Activated CD4-positive, alpha-beta T cell treated with anti-CD3 and anti-CD28 coated beads for 4 hours (primary cell): Measurements from ENCODE around the gene SUSD6.
"Not testable (repeated sequence)": the region's sequence is repeated elsewhere in the genome, so short reads cannot be mapped to it uniquely, and the experiment has no call there.

ENCODE experiments used
- DNase-seq, 2 donors: peaks; one replicate each; pipeline ENCODE4 v3.0.0-alpha.2; 2020

SUSD6 gene

GRCh38 chr14:69699243-69699642 is 87.8 kb downstream of the SUSD6 start:
- DNase-seq = not testable (repeated sequence)

GRCh38 chr14:69699748-69700303 is 88.4 kb downstream of the SUSD6 start:
- no peak for DNase-seq

GRCh38 chr14:69700575-69700974 is 89.2 kb downstream of the SUSD6 start:
- DNase-seq = no peak

GRCh38 chr14:69701291-69701690 is 89.9 kb downstream of the SUSD6 start:
- no peak for DNase-seq

GRCh38 chr14:69701857-69702256 is 90.5 kb downstream of the SUSD6 start:
- DNase-seq = no peak

- DNase-seq = no peak
Observed at GRCh38 chr14:69703047-69704039, 91.9 kb downstream of the SUSD6 start.

GRCh38 chr14:69704319-69704718 is 92.9 kb downstream of the SUSD6 start:
- DNase-seq = no peak

- no peak for DNase-seq
Observed at GRCh38 chr14:69705706-69706105, 94.3 kb downstream of the SUSD6 start.

- no peak for DNase-seq
Observed at GRCh38 chr14:69708049-69708448, 96.7 kb downstream of the SUSD6 start.

- DNase-seq = peak; percentile 19 to 25
Observed at GRCh38 chr14:69708586-69709560, 97.5 kb downstream of the SUSD6 start.

- no peak for DNase-seq
Observed at GRCh38 chr14:69710378-69710777, 99.0 kb downstream of the SUSD6 start.

GRCh38 chr14:69711065-69711464 is 99.7 kb downstream of the SUSD6 start:
- DNase-seq = no peak

GRCh38 chr14:69711477-69711876 is 100.1 kb downstream of the SUSD6 start:
- DNase-seq = no peak

GRCh38 chr14:69711881-69712560 is 100.6 kb downstream of the SUSD6 start:
- no peak for DNase-seq

GRCh38 chr14:69712599-69713088 is 101.2 kb downstream of the SUSD6 start:
- no peak for DNase-seq

GRCh38 chr14:69713209-69713781 is 101.9 kb downstream of the SUSD6 start:
- DNase-seq = no peak

GRCh38 chr14:69713993-69714679 is 102.7 kb downstream of the SUSD6 start:
- DNase-seq = no peak

GRCh38 chr14:69715725-69716477 is 104.5 kb downstream of the SUSD6 start:
- no peak for DNase-seq

- DNase-seq = peak; percentile 25 to 47
Observed at GRCh38 chr14:69716478-69717187, 105.2 kb downstream of the SUSD6 start.

- not testable (repeated sequence) for DNase-seq
Observed at GRCh38 chr14:69718614-69719013, 107.2 kb downstream of the SUSD6 start.
